SK-N-SH (cell line): ENCODE measurements around the gene TIAM2. TPM values are rescaled to one million over a fixed set of nuclear protein-coding genes. Genes with fewer than 3 reads are reported as not detected.

Source experiments
- CTCF ChIA-PET: fragments of 300-600, 350-600 bp; formaldehyde crosslinking; extraction: SDS; loops from one replicate; lab custom pipeline; 2021; lab: Yijun Ruan, JAX
- POLR2A ChIA-PET: fragments of 350-600 bp; sonication (Branson Sonifier 250); formaldehyde crosslinking; extraction: SDS; loops from one replicate; lab custom pipeline; 2020; ENCODE audit warnings: antibody characterized with exemption, inconsistent platforms; lab: Yijun Ruan, JAX
- DNase-seq: peaks from one replicate; pipeline ENCODE4 v3.0.0; 2012
- H2AFZ ChIP-seq: fragments of 200-600 bp; sonication (generic); 2 replicates; pipeline ENCODE4 v1.8.1; 2016; ENCODE audit warnings: antibody characterized with exemption, mild to moderate bottlenecking, low read depth
- H3F3A ChIP-seq: fragments of 200-600 bp; sonication (generic); replicated peaks from 2 replicates; pipeline ENCODE3; 2016; ENCODE audit warnings: antibody characterized with exemption, mild to moderate bottlenecking; ENCODE audit not compliant: insufficient read depth
- H3K27ac ChIP-seq, 2 experiments: fragments of 200-500 bp in 1 of 2; fragments of 200-600 bp in 1 of 2; sonication (Bioruptor generic) in 1 of 2; sonication (generic), shearing (Covaris generic) in 1 of 2; 2 replicates each; pipeline versions ENCODE4 v1.5.1 to v1.6.1; 2014 to 2016; ENCODE audit warnings: low read depth in 2 of 2, inconsistent platforms in 1 of 2, low read length in 1 of 2, mild to moderate bottlenecking in 1 of 2, mixed read lengths in 1 of 2
- H3K27me3 ChIP-seq: fragments of 200-600 bp; sonication (generic), shearing (Covaris generic); 2 replicates; pipeline ENCODE4 v1.6.1; 2016; ENCODE audit warnings: mixed run types; ENCODE audit not compliant: insufficient read depth
- H3K36me3 ChIP-seq, 2 experiments: fragments of 200-500 bp in 1 of 2; fragments of 200-600 bp in 1 of 2; sonication (Bioruptor generic) in 1 of 2; sonication (generic) in 1 of 2; replicated peaks in 1 of 2; 2 replicates each; pipeline versions ENCODE3 to v1.5.1; 2014 to 2016; ENCODE audit warnings: low read length in 1 of 2, mild to moderate bottlenecking in 1 of 2; ENCODE audit not compliant: insufficient read depth in 2 of 2, control insufficient read depth in 1 of 2
- H3K4me1 ChIP-seq, 2 experiments: fragments of 200-500 bp in 1 of 2; fragments of 200-600 bp in 1 of 2; sonication (Bioruptor generic) in 1 of 2; sonication (generic), shearing (Covaris generic) in 1 of 2; 2 replicates each; pipeline versions ENCODE4 v1.5.1 to v1.6.1; 2014 to 2016; ENCODE audit warnings: low read depth in 1 of 2, low read length in 1 of 2, mixed run types in 1 of 2; ENCODE audit not compliant: insufficient read depth in 2 of 2, control insufficient read depth in 1 of 2
- H3K4me2 ChIP-seq: fragments of 200-600 bp; sonication (generic), shearing (Covaris generic); 2 replicates; pipeline ENCODE4 v1.6.1; 2017; ENCODE audit warnings: mixed run types
- H3K4me3 ChIP-seq, 2 experiments: fragments of 200-500 bp in 1 of 2; fragments of 200-600 bp in 1 of 2; sonication (Bioruptor generic) in 1 of 2; sonication (generic), shearing (Covaris generic) in 1 of 2; 2 replicates each; pipeline versions ENCODE4 v1.5.1 to v1.8.1; 2014 to 2016; ENCODE audit warnings: low read depth in 2 of 2, inconsistent platforms in 1 of 2, low read length in 1 of 2, mild to moderate bottlenecking in 1 of 2, mixed read lengths in 1 of 2, moderate library complexity in 1 of 2
- H3K79me2 ChIP-seq: fragments of 200-600 bp; sonication (generic); 2 replicates; pipeline ENCODE4 v1.8.1; 2017; ENCODE audit warnings: mild to moderate bottlenecking; ENCODE audit not compliant: insufficient read depth
- H3K9ac ChIP-seq: fragments of 200-600 bp; sonication (generic); 2 replicates; pipeline ENCODE4 v1.6.1; 2017; ENCODE audit warnings: mixed run types
- H3K9me2 ChIP-seq: fragments of 200-600 bp; sonication (generic); 2 replicates; pipeline ENCODE4 v1.6.1; 2017; ENCODE audit warnings: mixed run types
- H3K9me3 ChIP-seq: fragments of 200-600 bp; sonication (generic); 2 replicates; pipeline ENCODE4 v1.6.1; 2017; ENCODE audit warnings: mixed run types, mild to moderate bottlenecking, moderate library complexity
- H4K20me1 ChIP-seq: fragments of 200-600 bp; sonication (generic); 2 replicates; pipeline ENCODE4 v1.6.1; 2017; ENCODE audit warnings: mild to moderate bottlenecking, mixed run types; ENCODE audit not compliant: insufficient read depth
- ELF1 ChIP-seq: IDR thresholded peaks from 2 replicates; pipeline ENCODE4 v1.4.0; 2012
- EZH2phosphoT487 ChIP-seq: fragments of 200-600 bp; sonication (generic); IDR thresholded peaks from 2 replicates; pipeline ENCODE4 v1.6.1; 2017; ENCODE audit warnings: low read depth, mixed run types, mild to moderate bottlenecking, antibody characterized with exemption, moderate library complexity, borderline replicate concordance
- FOSL2 ChIP-seq: IDR thresholded peaks from 2 replicates; pipeline ENCODE4 v1.4.0; 2012; ENCODE audit warnings: low read depth, mild to moderate bottlenecking, moderate library complexity, borderline replicate concordance
- JUND ChIP-seq: IDR thresholded peaks from 2 replicates; pipeline ENCODE4 v1.4.0; 2012
- NFIC ChIP-seq: IDR thresholded peaks from 2 replicates; pipeline ENCODE4 v1.4.0; 2012; ENCODE audit warnings: borderline replicate concordance
- RAD21 ChIP-seq: IDR thresholded peaks from 2 replicates; pipeline ENCODE4 v1.6.1; 2012; ENCODE audit warnings: mild to moderate bottlenecking, low read length
- RCOR1 ChIP-seq: fragments of 150-350 bp; IDR thresholded peaks from 2 replicates; pipeline ENCODE4 v1.6.1; 2017; ENCODE audit warnings: antibody characterized with exemption, low read length
- RFX5 ChIP-seq: IDR thresholded peaks from 2 replicates; pipeline ENCODE4 v1.6.1; 2012; ENCODE audit warnings: mild to moderate bottlenecking, improper control_type of control experiment, low read length
- RXRA ChIP-seq: IDR thresholded peaks from 2 replicates; pipeline ENCODE4 v1.4.0; 2012; ENCODE audit warnings: low read depth, mild to moderate bottlenecking, borderline replicate concordance
- SMC3 ChIP-seq: IDR thresholded peaks from 2 replicates; pipeline ENCODE4 v1.6.1; 2012; ENCODE audit warnings: low read depth, low read length, improper control_type of control experiment
- TAF1 ChIP-seq: IDR thresholded peaks from 2 replicates; pipeline ENCODE4 v1.6.1; 2012; ENCODE audit warnings: low read depth, mild to moderate bottlenecking, low read length, moderate library complexity, borderline replicate concordance
- YY1 ChIP-seq: IDR thresholded peaks from 2 replicates; pipeline ENCODE4 v1.4.0; 2012; ENCODE audit warnings: low read depth, mild to moderate bottlenecking
- WGBS: methylation state at CpG from one replicate; pipeline ENCODE4 v1.1.6; 2017; ENCODE audit warnings: low lambda C conversion rate; 5-methylcytosine and 5-hydroxymethylcytosine counted together
- polyA plus RNA-seq, 3 experiments: library from polyadenylated mRNA; depleted of rRNA; stranded (reverse); fragments of >200 nt; gene quantifications; 2 replicates each; pipeline ENCODE4 v1.2.3, GENCODE V29; 2012
- TF ChIP-seq, protein P1 (sequence below): IDR thresholded peaks from 2 replicates; pipeline ENCODE4 v1.6.1; 2012; ENCODE audit warnings: mild to moderate bottlenecking, low read depth, low read length, moderate library complexity
- TF ChIP-seq, protein P2 (sequence below): fragments of 150-350 bp; IDR thresholded peaks from 2 replicates; pipeline ENCODE4 v1.6.1; 2017; ENCODE audit warnings: antibody characterized with exemption, low read length, low read depth, borderline replicate concordance
- TF ChIP-seq, protein P3 (sequence below): fragments of 200-600 bp; sonication (generic); IDR thresholded peaks from 2 replicates; pipeline ENCODE4 v1.6.1; 2017; ENCODE audit warnings: antibody characterized with exemption, mild to moderate bottlenecking, moderate library complexity

The TIAM2 gene
- polyA plus RNA-seq, 1 of the 3 experiments (the other 2 are of a cell fraction): 13.6 TPM

DNA sequence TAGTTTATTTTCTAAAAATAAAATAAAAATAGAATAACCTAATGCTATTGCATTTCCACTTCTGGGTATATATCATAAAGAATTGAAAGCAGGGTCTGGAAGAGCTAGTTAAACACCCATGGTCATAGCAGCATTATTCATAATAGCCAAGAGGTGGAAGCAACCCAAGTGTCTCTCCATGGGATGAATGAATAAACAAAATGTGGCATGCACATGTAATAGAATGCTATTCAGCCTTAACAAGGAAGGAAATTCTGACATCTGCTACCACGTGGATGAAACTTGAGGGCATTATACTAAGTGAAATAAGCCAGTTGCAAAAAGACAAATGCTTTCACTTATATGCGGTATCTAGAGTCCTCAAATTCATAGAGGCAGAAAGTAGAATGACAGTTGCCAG, 130.8 kb downstream of the TIAM2 start:
- H3K79me2 ChIP-seq: no peaks in the 10 kb centered on the region
- no peak overlapping the region for H2AFZ ChIP-seq
- POLR2A ChIA-PET: no interaction called here
- no peak overlapping the region for H3K9ac ChIP-seq
- whole genome bisulfite sequencing: 78% methylated on average over 2 of the region's 2 CpGs
- no peak for DNase-seq
- CTCF ChIA-PET: no interaction called here
- H3K4me3 ChIP-seq: no peak overlapping the region
- no peaks in the 10 kb centered on the region for H3K27me3 ChIP-seq
- no peak overlapping the region for H3K27ac ChIP-seq
- H3K4me2 ChIP-seq: no peak overlapping the region; the same call in 1 of the 2 replicates
- H3F3A ChIP-seq: peaks cover 28% of the 10 kb centered on the region
- no peaks in the 10 kb centered on the region for H3K9me2 ChIP-seq
- H3K4me1 ChIP-seq: peaks cover 0 to 9% of the 10 kb centered on the region in 2 experiments; a peak in 2 of 4 replicates
- no peaks in the 10 kb centered on the region for H4K20me1 ChIP-seq
- no peaks in the 10 kb centered on the region for H3K9me3 ChIP-seq
- H3K36me3 ChIP-seq: peaks cover 0 to 2% of the 10 kb centered on the region in 2 experiments
- TF ChIP-seq ELF1 (no peak), SMC3 (no peak), RXRA (no peak), RCOR1 (no peak), YY1 (no peak), RFX5 (no peak), FOSL2 (no peak), NFIC (no peak), TAF1 (no peak), RAD21 (no peak), EZH2phosphoT487 (no peak), JUND (no peak)
- TF ChIP-seq, protein P1, sequence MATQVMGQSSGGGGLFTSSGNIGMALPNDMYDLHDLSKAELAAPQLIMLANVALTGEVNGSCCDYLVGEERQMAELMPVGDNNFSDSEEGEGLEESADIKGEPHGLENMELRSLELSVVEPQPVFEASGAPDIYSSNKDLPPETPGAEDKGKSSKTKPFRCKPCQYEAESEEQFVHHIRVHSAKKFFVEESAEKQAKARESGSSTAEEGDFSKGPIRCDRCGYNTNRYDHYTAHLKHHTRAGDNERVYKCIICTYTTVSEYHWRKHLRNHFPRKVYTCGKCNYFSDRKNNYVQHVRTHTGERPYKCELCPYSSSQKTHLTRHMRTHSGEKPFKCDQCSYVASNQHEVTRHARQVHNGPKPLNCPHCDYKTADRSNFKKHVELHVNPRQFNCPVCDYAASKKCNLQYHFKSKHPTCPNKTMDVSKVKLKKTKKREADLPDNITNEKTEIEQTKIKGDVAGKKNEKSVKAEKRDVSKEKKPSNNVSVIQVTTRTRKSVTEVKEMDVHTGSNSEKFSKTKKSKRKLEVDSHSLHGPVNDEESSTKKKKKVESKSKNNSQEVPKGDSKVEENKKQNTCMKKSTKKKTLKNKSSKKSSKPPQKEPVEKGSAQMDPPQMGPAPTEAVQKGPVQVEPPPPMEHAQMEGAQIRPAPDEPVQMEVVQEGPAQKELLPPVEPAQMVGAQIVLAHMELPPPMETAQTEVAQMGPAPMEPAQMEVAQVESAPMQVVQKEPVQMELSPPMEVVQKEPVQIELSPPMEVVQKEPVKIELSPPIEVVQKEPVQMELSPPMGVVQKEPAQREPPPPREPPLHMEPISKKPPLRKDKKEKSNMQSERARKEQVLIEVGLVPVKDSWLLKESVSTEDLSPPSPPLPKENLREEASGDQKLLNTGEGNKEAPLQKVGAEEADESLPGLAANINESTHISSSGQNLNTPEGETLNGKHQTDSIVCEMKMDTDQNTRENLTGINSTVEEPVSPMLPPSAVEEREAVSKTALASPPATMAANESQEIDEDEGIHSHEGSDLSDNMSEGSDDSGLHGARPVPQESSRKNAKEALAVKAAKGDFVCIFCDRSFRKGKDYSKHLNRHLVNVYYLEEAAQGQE: no peak
- TF ChIP-seq, protein P2, sequence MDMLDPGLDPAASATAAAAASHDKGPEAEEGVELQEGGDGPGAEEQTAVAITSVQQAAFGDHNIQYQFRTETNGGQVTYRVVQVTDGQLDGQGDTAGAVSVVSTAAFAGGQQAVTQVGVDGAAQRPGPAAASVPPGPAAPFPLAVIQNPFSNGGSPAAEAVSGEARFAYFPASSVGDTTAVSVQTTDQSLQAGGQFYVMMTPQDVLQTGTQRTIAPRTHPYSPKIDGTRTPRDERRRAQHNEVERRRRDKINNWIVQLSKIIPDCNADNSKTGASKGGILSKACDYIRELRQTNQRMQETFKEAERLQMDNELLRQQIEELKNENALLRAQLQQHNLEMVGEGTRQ: no peak
- TF ChIP-seq, protein P3, sequence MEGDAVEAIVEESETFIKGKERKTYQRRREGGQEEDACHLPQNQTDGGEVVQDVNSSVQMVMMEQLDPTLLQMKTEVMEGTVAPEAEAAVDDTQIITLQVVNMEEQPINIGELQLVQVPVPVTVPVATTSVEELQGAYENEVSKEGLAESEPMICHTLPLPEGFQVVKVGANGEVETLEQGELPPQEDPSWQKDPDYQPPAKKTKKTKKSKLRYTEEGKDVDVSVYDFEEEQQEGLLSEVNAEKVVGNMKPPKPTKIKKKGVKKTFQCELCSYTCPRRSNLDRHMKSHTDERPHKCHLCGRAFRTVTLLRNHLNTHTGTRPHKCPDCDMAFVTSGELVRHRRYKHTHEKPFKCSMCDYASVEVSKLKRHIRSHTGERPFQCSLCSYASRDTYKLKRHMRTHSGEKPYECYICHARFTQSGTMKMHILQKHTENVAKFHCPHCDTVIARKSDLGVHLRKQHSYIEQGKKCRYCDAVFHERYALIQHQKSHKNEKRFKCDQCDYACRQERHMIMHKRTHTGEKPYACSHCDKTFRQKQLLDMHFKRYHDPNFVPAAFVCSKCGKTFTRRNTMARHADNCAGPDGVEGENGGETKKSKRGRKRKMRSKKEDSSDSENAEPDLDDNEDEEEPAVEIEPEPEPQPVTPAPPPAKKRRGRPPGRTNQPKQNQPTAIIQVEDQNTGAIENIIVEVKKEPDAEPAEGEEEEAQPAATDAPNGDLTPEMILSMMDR: no peak
